Measurements from ENCODE around the gene TMEM132C.
"Not testable (repeated sequence)": the region's sequence is repeated elsewhere in the genome, so short reads cannot be mapped to it uniquely, and the experiment has no call there.

The TMEM132C gene

GRCh38 chr12:128571906-128572810, 305.2 kb downstream of the TMEM132C start:
- DNase-seq, result no peak

GRCh38 chr12:128573907-128574306, 306.9 kb downstream of the TMEM132C start:
- DNase-seq, result peak; percentile 38

GRCh38 chr12:128578045-128578444, 311.1 kb downstream of the TMEM132C start:
- DNase-seq, result peak; percentile 65

- DNase-seq, result no peak
Observed at GRCh38 chr12:128581321-128581761, 314.4 kb downstream of the TMEM132C start.

GRCh38 chr12:128583453-128583852, 316.5 kb downstream of the TMEM132C start:
- no peak for DNase-seq

GRCh38 chr12:128586451-128587029, 319.6 kb downstream of the TMEM132C start:
- no peak for DNase-seq

- no peak for DNase-seq
Observed at GRCh38 chr12:128587918-128588317, 320.9 kb downstream of the TMEM132C start.

GRCh38 chr12:128592220-128592744, 325.3 kb downstream of the TMEM132C start:
- DNase-seq, result no peak

- DNase-seq, result no peak
Observed at GRCh38 chr12:128594521-128594920, 327.6 kb downstream of the TMEM132C start.

- no peak for DNase-seq
Observed at GRCh38 chr12:128595609-128596008, 328.6 kb downstream of the TMEM132C start.

- DNase-seq, result no peak
Observed at GRCh38 chr12:128600886-128601285, 333.9 kb downstream of the TMEM132C start.

GRCh38 chr12:128603573-128604115, 336.7 kb downstream of the TMEM132C start:
- DNase-seq, result no peak

GRCh38 chr12:128604219-128604618, 337.2 kb downstream of the TMEM132C start:
- not testable (repeated sequence) for DNase-seq

- DNase-seq, result no peak
Observed at GRCh38 chr12:128606051-128606450, 339.1 kb downstream of the TMEM132C start.

- DNase-seq, result no peak
Observed at GRCh38 chr12:128606538-128606937, 339.6 kb downstream of the TMEM132C start.

- no peak for DNase-seq
Observed at GRCh38 chr12:128606970-128607369, 340.0 kb downstream of the TMEM132C start.

- DNase-seq, result no peak
Observed at GRCh38 chr12:128607641-128608040, 340.7 kb downstream of the TMEM132C start.

- no peak for DNase-seq
Observed at GRCh38 chr12:128609861-128610260, 342.9 kb downstream of the TMEM132C start.

- no peak for DNase-seq
Observed at GRCh38 chr12:128611736-128612135, 344.8 kb downstream of the TMEM132C start.

- no peak for DNase-seq
Observed at GRCh38 chr12:128612150-128612850, 345.3 kb downstream of the TMEM132C start.

- DNase-seq, result peak; percentile 33
Observed at GRCh38 chr12:128613837-128614590, 347.0 kb downstream of the TMEM132C start.

GRCh38 chr12:128617304-128617833, 350.4 kb downstream of the TMEM132C start:
- DNase-seq, result no peak

Data from NCI-H524 treated with DMSO at 0.1 percent for 48 hours (cell line).